Immature natural killer cell (primary cell): ENCODE data around the gene TMTC2. TPM values are rescaled to one million over a fixed set of nuclear protein-coding genes. Genes with fewer than 3 reads are reported as not detected.

ENCODE experiments used
- DNase-seq, 3 donors: peaks; one replicate each; pipeline ENCODE4 v3.0.0; 2022; ENCODE audit warnings: mixed read lengths in 1 of 3
- H3K27ac Mint-ChIP-seq, 6 donors: one replicate each; pipeline ENCODE4 v1.8.0; 2020; ENCODE audit warnings: mixed read lengths in 6 of 6, mild to moderate bottlenecking in 5 of 6, inconsistent platforms in 4 of 6, moderate library complexity in 3 of 6
- H3K27me3 Mint-ChIP-seq, 3 donors: one replicate each; pipeline ENCODE4 v1.8.0; 2020 to 2021; ENCODE audit warnings: low read depth in 3 of 3, mild to moderate bottlenecking in 3 of 3, mixed read lengths in 3 of 3, moderate library complexity in 3 of 3, inconsistent platforms in 1 of 3
- H3K36me3 Mint-ChIP-seq, 3 donors: one replicate each; pipeline ENCODE4 v1.8.0; 2020; ENCODE audit warnings: mixed read lengths in 3 of 3, inconsistent platforms in 2 of 3, mild to moderate bottlenecking in 2 of 3
- H3K4me1 Mint-ChIP-seq, 2 donors: one replicate each; pipeline ENCODE4 v1.8.0; 2020; ENCODE audit warnings: inconsistent platforms in 2 of 2, mild to moderate bottlenecking in 2 of 2, mixed read lengths in 2 of 2, moderate library complexity in 1 of 2
- H3K4me3 Mint-ChIP-seq, 5 donors: one replicate each; pipeline ENCODE4 v1.8.0; 2020; ENCODE audit warnings: mild to moderate bottlenecking in 5 of 5, mixed read lengths in 5 of 5, inconsistent platforms in 3 of 5, moderate library complexity in 3 of 5
- H3K9me3 Mint-ChIP-seq, 6 donors: one replicate each; pipeline ENCODE4 v1.8.0; 2020; ENCODE audit warnings: mild to moderate bottlenecking in 6 of 6, mixed read lengths in 6 of 6, inconsistent platforms in 4 of 6, moderate library complexity in 3 of 6
- polyA plus RNA-seq, 3 donors: library from polyadenylated mRNA; unstranded; fragments of 300-500 nt; fragmentation: Illumina TruSeq; gene quantifications; one replicate each; pipeline ENCODE4 v1.2.3, GENCODE V29; 2021

Gene TMTC2
- polyA plus RNA-seq, 3 donors from 2014 or later, result not detected

GRCh38 chr12:82663893-82664292, 22.8 kb upstream of the TMTC2 start:
- DNase-seq, result no peak
- no peak overlapping the region for H3K4me3 Mint-ChIP-seq
- no peaks in the 10 kb centered on the region for H3K4me1 Mint-ChIP-seq
- H3K27me3 Mint-ChIP-seq, result peaks cover 0 to 2% (median 2%) of the 10 kb centered on the region in 3 donors
- H3K27ac Mint-ChIP-seq, result no peak overlapping the region
- H3K36me3 Mint-ChIP-seq, result peaks cover 0 to 3% (median 0%) of the 10 kb centered on the region in 3 donors
- H3K9me3 Mint-ChIP-seq, result peaks cover 0 to 2% (median under 1%) of the 10 kb centered on the region in 6 donors

- Mint-ChIP-seq H3K9me3 (peaks cover 0 to 2% (median 0%) of the 10 kb centered on the region in 6 donors), H3K4me3 (no peak overlapping the region), H3K36me3 (no peaks in the 10 kb centered on the region), H3K27ac (no peak overlapping the region), H3K4me1 (no peaks in the 10 kb centered on the region), H3K27me3 (peaks cover 0 to 2% (median 0%) of the 10 kb centered on the region in 3 donors)
- no peak for DNase-seq
These were observed 21.4 kb upstream of the TMTC2 start for GRCh38 chr12:82665142-82665923.

- no peak overlapping the region for H3K4me3 Mint-ChIP-seq
- peaks cover 0 to 2% (median 0%) of the 10 kb centered on the region in 6 donors for H3K9me3 Mint-ChIP-seq
- no peaks in the 10 kb centered on the region for H3K36me3 Mint-ChIP-seq
- H3K27me3 Mint-ChIP-seq, result peaks cover 0 to 2% (median 0%) of the 10 kb centered on the region in 3 donors
- no peaks in the 10 kb centered on the region for H3K4me1 Mint-ChIP-seq
- DNase-seq, result no peak
- H3K27ac Mint-ChIP-seq, result no peak overlapping the region
These were observed 19.9 kb upstream of the TMTC2 start for GRCh38 chr12:82666830-82667229.

- DNase-seq, result no peak
- no peak overlapping the region for H3K27ac Mint-ChIP-seq
These were observed 15.0 kb upstream of the TMTC2 start for GRCh38 chr12:82671673-82672195.

GRCh38 chr12:82672811-82673495, 13.8 kb upstream of the TMTC2 start:
- Mint-ChIP-seq H3K36me3 (no peaks in the 10 kb centered on the region), H3K9me3 (no peaks in the 10 kb centered on the region), H3K4me3 (no peak overlapping the region), H3K27ac (no peak overlapping the region), H3K4me1 (no peaks in the 10 kb centered on the region), H3K27me3 (peaks cover 0 to 2% (median 2%) of the 10 kb centered on the region in 3 donors)
- no peak for DNase-seq

More at GRCh38 chr12:82671673-82672195, 15.0 kb upstream of the TMTC2 start:
- Mint-ChIP-seq H3K9me3 (no peaks in the 10 kb centered on the region), H3K4me3 (no peak overlapping the region), H3K4me1 (no peaks in the 10 kb centered on the region), H3K27me3 (peaks cover 0 to 2% (median 2%) of the 10 kb centered on the region in 3 donors), H3K36me3 (no peaks in the 10 kb centered on the region)

GRCh38 chr12:82673698-82674097, 13.0 kb upstream of the TMTC2 start:
- Mint-ChIP-seq H3K4me1 (no peaks in the 10 kb centered on the region), H3K27ac (no peak overlapping the region), H3K27me3 (peaks cover 0 to 2% (median 0%) of the 10 kb centered on the region in 3 donors), H3K9me3 (no peaks in the 10 kb centered on the region), H3K4me3 (no peak overlapping the region), H3K36me3 (no peaks in the 10 kb centered on the region)
- no peak for DNase-seq

- Mint-ChIP-seq H3K4me1 (no peaks in the 10 kb centered on the region), H3K4me3 (no peak overlapping the region), H3K9me3 (no peaks in the 10 kb centered on the region), H3K27ac (no peak overlapping the region), H3K27me3 (peaks cover 0 to 5% (median 3%) of the 10 kb centered on the region in 3 donors), H3K36me3 (no peaks in the 10 kb centered on the region)
- no peak for DNase-seq
These were observed 11.5 kb upstream of the TMTC2 start for GRCh38 chr12:82675246-82675645.

- peaks cover 1 to 11% (median 6%) of the 10 kb centered on the region in 3 donors for H3K27me3 Mint-ChIP-seq
- DNase-seq, result no peak
- no peaks in the 10 kb centered on the region for H3K9me3 Mint-ChIP-seq
- H3K36me3 Mint-ChIP-seq, result no peaks in the 10 kb centered on the region
- no peak overlapping the region for H3K4me3 Mint-ChIP-seq
- peaks cover 13 to 15% of the 10 kb centered on the region in 2 donors for H3K4me1 Mint-ChIP-seq
- no peak overlapping the region for H3K27ac Mint-ChIP-seq
These were observed 4.4 kb upstream of the TMTC2 start for GRCh38 chr12:82682326-82682725.

- Mint-ChIP-seq H3K27me3 (peaks cover 1 to 15% (median 10%) of the 10 kb centered on the region in 3 donors), H3K9me3 (no peaks in the 10 kb centered on the region), H3K27ac (no peak overlapping the region), H3K36me3 (no peaks in the 10 kb centered on the region), H3K4me1 (peaks cover 17 to 20% of the 10 kb centered on the region in 2 donors), H3K4me3 (no peak overlapping the region)
- DNase-seq, result no peak
These were observed 3.9 kb upstream of the TMTC2 start for GRCh38 chr12:82682851-82683261.

GRCh38 chr12:82685790-82686167, 927 bp upstream of the TMTC2 start:
- Mint-ChIP-seq H3K9me3 (no peaks in the 10 kb centered on the region), H3K27ac (peak overlapping the region; percentile 92 to 97 (median 94)), H3K36me3 (no peaks in the 10 kb centered on the region), H3K4me3 (peak overlapping the region; percentile 94 to 98 (median 97)), H3K27me3 (peaks cover 1 to 16% (median 7%) of the 10 kb centered on the region in 3 donors), H3K4me1 (peaks cover 28 to 29% of the 10 kb centered on the region in 2 donors)
- peak; percentile 74 to 82 (median 80) for DNase-seq

- Mint-ChIP-seq H3K27ac (peak overlapping the region; percentile 53 to 97 (median 94)), H3K4me1 (peaks cover 28 to 29% of the 10 kb centered on the region in 2 donors), H3K36me3 (no peaks in the 10 kb centered on the region), H3K9me3 (no peaks in the 10 kb centered on the region), H3K27me3 (peaks cover 1 to 14% (median 7%) of the 10 kb centered on the region in 3 donors), H3K4me3 (peak overlapping the region; percentile 94 to 98 (median 97))
- DNase-seq, result peak; percentile 46 to 51 (median 48)
These were observed 610 bp downstream of the TMTC2 start for GRCh38 chr12:82687021-82688011.

- Mint-ChIP-seq H3K4me3 (peak overlapping the region; percentile 94 to 98 (median 97)), H3K36me3 (no peaks in the 10 kb centered on the region), H3K9me3 (no peaks in the 10 kb centered on the region), H3K27me3 (peaks cover 1 to 14% (median 7%) of the 10 kb centered on the region in 3 donors), H3K27ac (peak overlapping the region; percentile 53 to 97 (median 78)), H3K4me1 (peaks cover 28 to 29% of the 10 kb centered on the region in 2 donors)
- DNase-seq, result peak in 2 of 3 donors; percentile 0 to 2
These were observed 1.4 kb downstream of the TMTC2 start for GRCh38 chr12:82688035-82688501.

GRCh38 chr12:82688596-82688995, 1.9 kb downstream of the TMTC2 start:
- no peaks in the 10 kb centered on the region for H3K9me3 Mint-ChIP-seq
- no peak overlapping the region for H3K27ac Mint-ChIP-seq
- H3K36me3 Mint-ChIP-seq, result no peaks in the 10 kb centered on the region
- DNase-seq, result no peak
- peaks cover 28 to 29% of the 10 kb centered on the region in 2 donors for H3K4me1 Mint-ChIP-seq
- peak overlapping the region; percentile 48 to 97 (median 96) for H3K4me3 Mint-ChIP-seq
- H3K27me3 Mint-ChIP-seq, result peaks cover 1 to 14% (median 7%) of the 10 kb centered on the region in 3 donors
